Mammary epithelial cell (primary cell): ENCODE measurements around the gene IMMP2L.

Experiments
- EZH2 ChIP-seq: IDR thresholded peaks from 2 replicates; pipeline ENCODE4 v1.6.1; 2012; ENCODE audit warnings: low read length, inconsistent platforms, borderline replicate concordance
- TF ChIP-seq, protein P1 (sequence below), 2 donors: IDR thresholded peaks in 1 of 2; conservative IDR thresholded peaks in 1 of 2; 2 replicates each; pipeline ENCODE4 v1.5.1; 2011 to 2012; ENCODE audit warnings: inconsistent platforms in 2 of 2, low read length in 2 of 2, mild to moderate bottlenecking in 2 of 2, control low read depth in 1 of 2, low read depth in 1 of 2; ENCODE audit not compliant: insufficient read depth in 1 of 2; ENCODE audit errors: extremely low read depth in 1 of 2

DNA sequence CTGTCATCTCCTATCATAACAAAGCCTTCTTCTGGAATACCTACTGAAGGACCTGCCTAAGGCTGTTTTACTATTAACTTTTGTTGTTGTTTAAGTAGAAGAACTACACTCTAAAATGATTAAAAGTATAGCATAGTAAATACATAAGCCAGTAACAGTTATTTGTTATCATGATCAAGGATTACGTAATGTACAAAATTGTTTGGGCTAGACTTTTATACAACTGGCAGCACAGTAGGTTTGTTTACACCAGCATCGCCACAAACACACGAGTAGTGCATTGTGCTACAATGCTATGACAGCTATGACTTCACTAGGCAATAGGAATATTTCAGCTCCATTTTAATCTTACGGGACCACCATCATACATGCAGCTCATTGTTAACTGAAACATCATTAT is 302.3 kb downstream of the IMMP2L start:
- TF ChIP-seq EZH2, result no peak
- TF ChIP-seq, protein P1, sequence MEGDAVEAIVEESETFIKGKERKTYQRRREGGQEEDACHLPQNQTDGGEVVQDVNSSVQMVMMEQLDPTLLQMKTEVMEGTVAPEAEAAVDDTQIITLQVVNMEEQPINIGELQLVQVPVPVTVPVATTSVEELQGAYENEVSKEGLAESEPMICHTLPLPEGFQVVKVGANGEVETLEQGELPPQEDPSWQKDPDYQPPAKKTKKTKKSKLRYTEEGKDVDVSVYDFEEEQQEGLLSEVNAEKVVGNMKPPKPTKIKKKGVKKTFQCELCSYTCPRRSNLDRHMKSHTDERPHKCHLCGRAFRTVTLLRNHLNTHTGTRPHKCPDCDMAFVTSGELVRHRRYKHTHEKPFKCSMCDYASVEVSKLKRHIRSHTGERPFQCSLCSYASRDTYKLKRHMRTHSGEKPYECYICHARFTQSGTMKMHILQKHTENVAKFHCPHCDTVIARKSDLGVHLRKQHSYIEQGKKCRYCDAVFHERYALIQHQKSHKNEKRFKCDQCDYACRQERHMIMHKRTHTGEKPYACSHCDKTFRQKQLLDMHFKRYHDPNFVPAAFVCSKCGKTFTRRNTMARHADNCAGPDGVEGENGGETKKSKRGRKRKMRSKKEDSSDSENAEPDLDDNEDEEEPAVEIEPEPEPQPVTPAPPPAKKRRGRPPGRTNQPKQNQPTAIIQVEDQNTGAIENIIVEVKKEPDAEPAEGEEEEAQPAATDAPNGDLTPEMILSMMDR (conservative IDR thresholded peaks at IDR 0.05 in 1 of 2, IDR thresholded peaks at IDR 0.05 in 1 of 2; ENCODE audit: extremely low read depth in 1 of 2, insufficient read depth in 1 of 2, low read depth in 1 of 2, low read length in 2 of 2), result no peak
